DMS53 treated with DMSO at 0.1 percent for 48 hours (cell line): ENCODE data around the gene HUNK.

Source experiments
- DNase-seq: peaks from one replicate; lab custom pipeline; 2025; ENCODE audit not compliant: unreplicated experiment; lab: John Stamatoyannopoulos, UW

Gene HUNK

GRCh38 chr21:31948676-31949075, 75.9 kb downstream of the HUNK start:
- no peak for DNase-seq

- no peak for DNase-seq
Observed at GRCh38 chr21:31952828-31953227, 80.0 kb downstream of the HUNK start.

- DNase-seq = no peak
Observed at GRCh38 chr21:31957631-31958030, 84.8 kb downstream of the HUNK start.

GRCh38 chr21:31959881-31960280, 87.1 kb downstream of the HUNK start:
- DNase-seq = no peak

- DNase-seq = no peak
Observed at GRCh38 chr21:31961027-31961426, 88.2 kb downstream of the HUNK start.

- no peak for DNase-seq
Observed at GRCh38 chr21:31961704-31962103, 88.9 kb downstream of the HUNK start.

GRCh38 chr21:31964692-31965091, 91.9 kb downstream of the HUNK start:
- DNase-seq = no peak

GRCh38 chr21:31967334-31967733, 94.5 kb downstream of the HUNK start:
- DNase-seq = no peak

GRCh38 chr21:31972622-31973021, 99.8 kb downstream of the HUNK start:
- no peak for DNase-seq

GRCh38 chr21:31973402-31973944, 100.7 kb downstream of the HUNK start:
- no peak for DNase-seq

- DNase-seq = no peak
Observed at GRCh38 chr21:31974454-31974985, 101.7 kb downstream of the HUNK start.

GRCh38 chr21:31975491-31975890, 102.7 kb downstream of the HUNK start:
- no peak for DNase-seq

- no peak for DNase-seq
Observed at GRCh38 chr21:31977816-31978215, 105.0 kb downstream of the HUNK start.

- no peak for DNase-seq
Observed at GRCh38 chr21:31983120-31983519, 110.3 kb downstream of the HUNK start.

- DNase-seq = no peak
Observed at GRCh38 chr21:31983554-31983953, 110.7 kb downstream of the HUNK start.

- no peak for DNase-seq
Observed at GRCh38 chr21:31985398-31985797, 112.6 kb downstream of the HUNK start.

- no peak for DNase-seq
Observed at GRCh38 chr21:31986035-31986856, 113.4 kb downstream of the HUNK start.

GRCh38 chr21:31987696-31988095, 114.9 kb downstream of the HUNK start:
- no peak for DNase-seq

- no peak for DNase-seq
Observed at GRCh38 chr21:31988492-31989290, 115.9 kb downstream of the HUNK start.

- DNase-seq = no peak
Observed at GRCh38 chr21:31991356-31992331, 118.8 kb downstream of the HUNK start.

- no peak for DNase-seq
Observed at GRCh38 chr21:31992391-31992790, 119.6 kb downstream of the HUNK start.
